ENCODE data around the gene ADTRP.

DNA sequence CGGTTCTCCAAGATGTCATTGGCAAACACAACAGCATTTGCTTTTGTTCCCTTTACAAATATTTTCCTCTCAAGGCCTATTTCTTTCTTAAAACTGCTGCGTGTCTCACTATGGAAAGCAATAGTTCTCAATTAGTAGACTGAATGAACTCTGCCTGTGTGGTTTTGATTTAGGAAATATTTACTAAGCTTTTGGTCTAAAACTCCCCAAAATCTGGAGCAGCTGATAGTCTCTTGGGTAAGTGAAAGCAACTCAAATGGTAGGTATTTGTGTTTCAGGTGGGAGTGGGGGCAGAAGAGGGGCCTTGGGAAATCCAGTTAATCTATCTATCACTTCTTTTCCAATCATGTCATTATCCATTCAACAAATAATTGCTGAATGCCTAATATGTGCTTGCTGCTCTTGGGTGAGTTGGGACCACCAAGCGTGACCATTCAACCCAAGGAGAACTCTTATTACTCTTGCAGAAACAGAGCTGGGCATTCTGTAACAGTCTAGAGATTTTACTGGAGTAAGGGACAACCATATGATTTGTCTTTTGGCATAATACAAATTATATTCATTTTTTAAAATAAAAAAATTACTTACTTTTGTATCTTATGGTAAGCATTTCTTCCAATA is 33.2 kb upstream of the ADTRP start:
- TF ChIP-seq CTCF (IDR thresholded peaks at IDR 0.05 in 8 of 11, conservative IDR thresholded peaks at IDR 0.05 in 3 of 11), result no peak
- TF ChIP-seq POLR2AphosphoS5 (IDR thresholded peaks at IDR 0.05), result no peak
- TF ChIP-seq POLR2A (IDR thresholded peaks at IDR 0.05), result no peak
